CD1c-positive myeloid dendritic cell (primary cell): ENCODE results near the gene NUDT14.

Experiments
- DNase-seq: peaks from one replicate; pipeline ENCODE4 v3.0.0-alpha.2; 2016; ENCODE audit errors: extremely low spot score

The NUDT14 gene

DNA sequence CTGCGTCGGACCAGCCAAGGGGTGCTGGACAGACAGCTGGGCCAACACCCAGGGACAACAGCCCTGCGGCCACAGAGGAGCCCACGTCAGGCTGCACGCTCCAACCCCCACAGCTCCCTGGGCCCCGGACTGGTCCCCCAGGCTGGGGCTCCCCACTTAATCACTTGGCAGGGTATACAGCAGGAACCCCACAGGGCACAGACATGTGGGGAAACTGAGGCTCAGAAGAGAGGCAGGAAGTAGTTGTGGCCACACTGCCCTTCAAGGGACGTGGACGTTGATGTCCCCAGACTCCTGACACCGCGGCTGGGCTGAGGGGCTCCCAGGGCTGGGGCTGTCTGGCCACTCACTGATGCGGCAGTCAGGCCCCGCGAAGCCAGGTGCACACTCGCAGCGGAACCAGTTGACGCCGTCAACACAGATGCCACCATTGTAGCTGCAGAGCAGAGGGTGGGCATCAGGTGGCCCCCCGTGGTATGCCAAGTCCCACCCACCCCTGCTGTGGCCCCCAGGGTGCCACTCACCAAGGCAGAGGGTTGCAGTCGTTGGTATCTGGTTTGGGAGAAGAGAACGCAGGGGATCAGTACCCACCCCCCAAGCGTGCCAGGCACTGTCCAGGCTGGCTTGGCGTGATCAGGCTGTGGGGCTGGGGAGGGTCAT is 34.0 kb downstream of the NUDT14 start:
- no peak for DNase-seq

DNA sequence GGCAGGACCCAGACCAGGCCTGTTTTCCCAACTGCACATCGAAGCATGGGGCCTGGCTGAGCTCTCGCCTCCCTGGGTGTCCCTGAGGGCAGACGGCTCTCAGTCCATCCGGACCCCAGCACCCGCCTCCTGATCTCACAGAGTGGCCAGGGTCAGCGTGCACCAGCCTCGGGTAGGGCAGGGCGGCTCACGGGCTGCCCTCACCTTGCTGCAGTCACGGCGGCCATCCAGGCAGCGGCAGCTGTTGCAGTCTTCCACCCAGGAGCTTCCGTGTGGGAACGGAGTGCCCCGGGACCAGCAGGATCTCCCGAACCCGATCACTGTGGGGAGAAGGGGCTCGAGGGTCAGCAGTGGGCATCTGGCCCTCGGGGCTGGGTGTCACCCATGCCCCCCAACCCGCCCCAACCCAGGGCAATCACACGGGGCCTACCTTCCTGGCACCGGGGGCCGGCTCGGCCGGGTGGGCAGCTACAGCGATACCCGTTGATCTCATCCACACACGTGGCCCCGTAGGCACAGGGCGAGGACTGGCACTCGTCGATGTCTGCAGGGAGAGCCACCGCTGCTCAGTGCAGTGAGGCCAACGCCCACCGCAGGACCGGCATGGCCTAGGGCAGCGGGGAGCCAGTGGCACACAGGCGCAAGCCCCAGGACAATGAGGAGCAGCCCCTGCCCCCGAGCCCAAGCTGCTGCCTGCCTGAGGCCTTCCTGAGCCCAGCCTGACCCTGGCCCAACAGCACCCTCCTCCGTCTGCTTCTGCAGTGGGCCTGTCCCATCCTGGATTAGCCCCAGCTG is 34.7 kb downstream of the NUDT14 start:
- DNase-seq, result no peak

DNA sequence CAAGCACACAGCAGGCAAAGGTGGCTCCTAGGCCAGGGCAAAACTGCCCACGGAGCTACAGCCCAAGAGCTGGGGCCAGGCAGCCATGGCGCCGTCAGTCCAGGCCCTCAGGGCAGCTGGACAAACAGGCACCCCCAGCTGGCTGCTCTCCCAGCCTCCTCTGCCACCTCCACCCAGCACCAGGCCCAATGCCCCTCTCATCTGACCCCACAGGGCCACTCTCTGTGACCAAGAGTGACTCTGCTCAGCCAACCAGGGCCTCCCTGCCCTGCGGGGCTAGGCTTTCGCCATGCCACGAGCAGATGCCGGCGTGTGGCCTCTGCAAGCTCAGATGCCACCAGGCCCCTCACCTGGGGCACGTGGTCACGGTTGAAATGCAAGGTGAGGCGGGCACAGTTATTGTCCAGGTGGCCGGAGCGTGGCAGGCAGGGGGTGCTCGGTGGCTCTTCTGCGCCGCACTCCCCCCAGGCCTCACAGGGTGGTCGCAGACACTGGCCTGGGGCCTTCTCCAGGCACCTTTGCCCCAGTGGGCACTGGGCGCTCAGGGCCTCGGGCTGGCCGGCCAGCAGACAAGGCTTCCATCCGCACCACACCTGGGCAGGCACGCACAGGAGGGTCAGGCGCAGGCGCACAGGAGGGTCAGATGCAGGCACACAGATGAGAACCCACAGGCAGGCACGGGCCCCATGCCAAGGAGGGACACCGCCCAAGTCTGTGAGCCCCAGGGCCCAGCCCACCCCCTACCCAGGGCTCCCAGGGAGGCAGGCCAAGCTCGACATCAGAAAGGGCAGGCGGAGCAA is 35.5 kb downstream of the NUDT14 start:
- no peak for DNase-seq

DNA sequence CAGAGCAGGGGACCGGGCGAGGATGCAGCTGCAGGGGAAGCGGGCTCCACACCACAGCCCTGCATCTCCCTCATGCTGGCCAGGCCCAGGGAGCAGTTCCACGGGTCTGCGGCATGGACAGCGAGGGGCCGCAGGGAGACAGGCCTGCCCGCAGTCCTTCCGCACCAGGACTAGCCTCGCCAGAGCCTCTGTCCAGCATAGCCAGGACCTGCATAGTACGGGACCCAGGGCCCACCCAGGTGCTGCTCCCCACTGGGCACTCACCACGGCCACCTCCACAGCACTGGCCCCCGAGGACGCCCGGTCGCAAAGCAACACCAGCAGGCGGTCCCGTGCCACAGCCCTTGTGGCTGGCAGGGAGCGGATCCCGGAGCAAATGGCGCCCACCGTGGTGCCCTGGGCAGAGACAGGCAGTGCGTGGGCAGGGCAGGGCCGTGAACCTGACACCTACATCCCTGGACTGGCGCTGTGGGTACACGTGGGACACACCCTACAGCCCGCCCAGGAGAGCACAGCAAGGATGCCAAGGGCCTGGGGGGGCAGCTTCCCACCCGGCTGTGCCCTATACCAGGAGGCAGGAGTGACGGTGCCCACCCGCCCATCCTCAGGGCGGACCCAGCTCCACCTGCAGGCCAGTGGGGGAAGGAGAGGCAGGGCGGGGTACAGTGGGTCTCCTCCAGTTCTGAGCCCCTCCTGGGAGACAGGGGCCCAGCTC is 36.3 kb downstream of the NUDT14 start:
- no peak for DNase-seq

DNA sequence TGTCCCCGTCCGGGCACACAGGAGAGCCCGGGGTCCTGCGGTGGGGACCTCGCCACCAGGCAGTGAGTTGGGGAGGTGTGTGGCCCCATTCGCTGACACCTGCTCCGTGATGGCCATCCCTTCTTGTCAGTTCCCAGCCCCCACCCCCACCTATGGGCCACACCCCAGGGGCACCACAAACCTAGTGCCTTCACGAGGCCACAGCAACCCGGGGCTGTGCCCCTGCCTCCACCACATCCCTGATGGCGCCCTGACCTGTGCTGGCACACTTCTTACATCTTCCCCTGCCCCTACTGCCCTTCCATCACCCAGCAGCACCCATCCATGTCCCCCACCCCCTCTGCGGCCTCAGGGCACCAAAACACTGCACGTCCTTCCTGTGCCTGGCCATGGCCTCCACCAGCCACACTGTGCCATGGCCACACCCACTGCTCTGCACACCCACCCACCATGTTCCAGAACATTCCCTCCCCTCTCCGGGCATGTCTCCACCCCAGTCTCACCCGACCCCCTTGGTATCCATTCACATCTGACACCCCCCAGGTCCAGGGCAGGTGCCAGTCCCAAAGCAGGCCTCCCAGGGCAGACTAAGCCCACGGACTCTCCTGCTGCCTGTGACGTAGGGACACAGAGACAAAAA is 37.0 kb downstream of the NUDT14 start:
- DNase-seq, result no peak

DNA sequence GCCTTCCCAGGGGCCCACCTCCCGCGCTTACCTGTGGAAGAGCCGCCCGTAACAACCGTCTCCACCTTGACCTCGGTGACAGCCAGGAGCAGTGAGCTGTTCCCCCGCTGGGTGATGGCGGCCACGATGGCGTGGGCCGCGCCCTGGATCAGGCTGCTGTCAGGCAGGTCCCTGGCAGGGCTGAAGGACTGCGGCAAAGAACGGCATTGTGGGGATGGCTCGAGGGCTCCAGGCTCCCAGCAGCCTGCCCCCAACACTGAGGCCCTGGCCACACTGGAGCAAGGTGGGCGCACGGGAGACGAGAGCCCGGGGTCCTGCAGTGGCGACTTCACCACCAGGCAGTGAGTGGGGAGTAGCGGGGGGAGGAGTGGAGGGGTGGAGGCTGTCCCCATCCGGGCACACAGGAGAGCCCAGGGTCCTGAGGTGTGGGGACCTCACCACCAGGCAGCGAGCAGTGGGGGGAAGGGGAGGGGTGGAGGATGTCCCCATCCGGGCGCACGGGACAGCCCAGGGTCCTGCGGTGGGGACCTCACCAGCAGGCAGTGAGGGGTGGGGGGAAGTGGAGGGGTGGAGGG is 37.6 kb downstream of the NUDT14 start:
- DNase-seq, result no peak

DNA sequence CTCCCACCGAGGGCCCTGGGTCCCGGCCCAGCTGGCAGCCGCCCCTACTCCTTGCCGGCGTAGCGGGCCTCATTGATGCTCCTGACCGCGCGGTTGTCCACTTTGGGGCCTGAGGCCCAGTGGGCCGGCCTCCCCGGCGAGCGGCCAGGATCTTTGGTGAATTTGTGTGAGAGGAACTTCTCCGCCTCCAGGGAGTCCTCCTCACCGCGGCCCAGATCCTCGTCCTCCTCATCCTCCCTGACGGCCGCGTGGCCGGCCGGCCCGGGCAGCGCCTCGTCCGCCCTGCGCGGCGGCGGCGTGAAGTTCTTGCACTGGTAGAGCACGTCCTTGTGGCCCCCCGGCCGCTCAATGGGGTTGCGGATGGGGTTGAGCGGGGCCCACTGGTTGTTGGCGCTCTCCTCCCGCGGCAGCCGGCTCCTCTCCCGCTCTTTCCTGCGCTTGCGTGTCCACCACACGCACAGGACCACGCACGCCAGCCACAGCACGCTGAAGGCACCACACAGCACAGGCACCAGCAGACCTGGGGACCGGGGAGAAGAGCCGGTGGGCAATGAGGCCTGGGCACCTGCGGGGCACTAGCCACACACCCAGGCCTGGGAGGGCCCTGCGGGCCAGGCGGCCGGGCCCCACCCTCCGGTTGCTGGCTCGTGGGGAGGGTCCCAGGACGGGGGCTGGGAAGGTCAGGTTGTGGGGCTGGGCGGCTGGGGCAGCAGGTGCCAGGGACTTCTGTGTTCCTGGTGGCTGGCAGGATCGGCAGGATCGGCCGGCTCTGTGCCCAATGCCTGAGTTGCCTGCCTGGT is 38.3 kb downstream of the NUDT14 start:
- no peak for DNase-seq

DNA sequence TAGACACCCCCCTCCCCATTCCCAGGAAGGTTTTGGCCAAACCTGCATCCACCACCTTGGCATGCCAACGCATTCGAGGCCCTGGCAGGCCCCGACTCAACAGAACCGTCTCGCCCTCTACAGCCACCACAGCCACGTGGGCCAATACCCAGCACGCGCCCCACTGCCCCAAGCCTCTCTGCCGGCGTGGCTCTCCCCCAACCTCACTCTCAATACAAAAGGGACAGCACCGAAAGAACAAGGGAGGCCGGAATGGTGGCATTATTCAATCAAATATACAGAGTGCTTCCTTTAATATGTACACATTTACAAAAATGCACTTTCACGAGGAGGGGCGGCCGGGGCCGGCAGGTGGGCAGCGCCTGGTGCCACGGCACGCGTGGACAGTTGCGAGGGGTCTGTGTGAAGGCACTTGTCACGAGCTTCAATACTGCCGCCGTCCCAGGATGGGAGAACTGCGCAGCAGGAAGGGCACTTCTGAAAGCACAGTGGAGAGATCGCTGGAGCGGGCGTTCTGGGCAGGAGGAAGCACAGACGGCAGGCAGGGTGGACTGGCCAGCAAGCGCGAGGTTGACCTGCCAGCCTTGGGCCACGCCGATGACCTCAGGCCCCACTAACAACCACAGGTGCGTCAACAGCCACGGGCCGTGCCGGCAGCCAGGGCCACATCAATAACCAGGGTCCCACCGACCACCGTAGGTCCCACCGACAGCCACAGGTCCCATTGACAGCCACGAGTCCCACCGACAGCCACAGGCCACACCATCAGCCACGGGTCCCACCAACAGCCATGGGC is 39.4 kb downstream of the NUDT14 start:
- no peak for DNase-seq

DNA sequence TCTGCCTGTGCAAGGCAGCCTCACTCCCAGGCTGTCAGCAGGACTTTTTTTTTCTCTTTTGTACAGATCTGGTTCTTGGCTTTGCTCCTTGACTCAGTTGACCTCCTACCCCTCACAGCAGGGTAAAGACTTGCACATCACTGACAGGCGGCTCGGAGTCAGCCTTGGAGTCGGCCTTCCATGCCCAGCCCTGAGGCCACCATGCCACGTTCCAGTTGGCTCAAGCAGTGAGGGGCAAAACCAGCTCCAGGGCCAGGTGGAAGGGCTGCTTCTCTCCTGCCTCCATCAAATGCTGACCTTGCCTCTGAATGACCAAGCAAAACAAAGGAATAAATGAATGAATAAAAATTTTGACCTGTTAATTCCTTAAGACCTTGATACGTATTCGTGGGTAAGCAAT is 40.1 kb downstream of the NUDT14 start:
- no peak for DNase-seq

DNA sequence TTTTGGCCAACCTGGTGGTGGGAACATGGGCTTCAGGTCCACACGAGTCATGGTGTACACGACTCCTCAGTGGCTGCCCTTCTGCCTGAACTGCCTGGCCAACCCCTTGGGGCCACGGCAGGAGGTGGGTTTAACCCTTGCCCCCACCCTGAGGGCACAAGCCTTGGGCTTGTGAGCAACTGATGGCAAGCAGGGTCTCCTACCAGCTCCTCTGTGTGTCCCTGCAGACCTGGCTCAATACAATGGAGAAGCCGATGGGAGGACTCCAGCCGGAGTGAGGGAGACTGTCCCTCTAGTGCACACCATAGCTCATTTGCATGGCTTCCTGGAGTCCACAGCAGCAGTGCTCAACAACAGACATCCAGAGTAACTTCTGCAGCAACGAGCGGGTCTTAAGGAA is 40.5 kb downstream of the NUDT14 start:
- no peak for DNase-seq

DNA sequence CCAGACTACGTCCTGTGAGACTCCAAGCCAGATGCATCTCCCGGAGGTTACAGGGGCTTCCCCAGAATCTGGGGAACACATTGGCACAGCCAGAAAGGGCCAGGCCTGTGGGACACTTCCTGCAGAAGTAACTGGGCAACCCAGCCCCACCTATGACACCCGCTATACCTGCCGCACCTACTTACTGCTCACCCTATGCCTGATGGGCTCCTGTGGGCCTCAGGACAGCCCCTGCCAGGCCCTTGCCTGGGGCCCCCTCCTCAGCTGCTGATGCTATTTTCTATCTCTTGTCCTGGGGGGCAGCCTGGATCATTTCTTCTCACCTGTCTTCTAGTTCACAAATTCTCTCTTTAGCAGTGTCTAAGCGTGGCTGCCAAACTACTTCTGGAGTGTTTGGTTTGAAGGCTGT is 41.3 kb downstream of the NUDT14 start:
- DNase-seq, result no peak

DNA sequence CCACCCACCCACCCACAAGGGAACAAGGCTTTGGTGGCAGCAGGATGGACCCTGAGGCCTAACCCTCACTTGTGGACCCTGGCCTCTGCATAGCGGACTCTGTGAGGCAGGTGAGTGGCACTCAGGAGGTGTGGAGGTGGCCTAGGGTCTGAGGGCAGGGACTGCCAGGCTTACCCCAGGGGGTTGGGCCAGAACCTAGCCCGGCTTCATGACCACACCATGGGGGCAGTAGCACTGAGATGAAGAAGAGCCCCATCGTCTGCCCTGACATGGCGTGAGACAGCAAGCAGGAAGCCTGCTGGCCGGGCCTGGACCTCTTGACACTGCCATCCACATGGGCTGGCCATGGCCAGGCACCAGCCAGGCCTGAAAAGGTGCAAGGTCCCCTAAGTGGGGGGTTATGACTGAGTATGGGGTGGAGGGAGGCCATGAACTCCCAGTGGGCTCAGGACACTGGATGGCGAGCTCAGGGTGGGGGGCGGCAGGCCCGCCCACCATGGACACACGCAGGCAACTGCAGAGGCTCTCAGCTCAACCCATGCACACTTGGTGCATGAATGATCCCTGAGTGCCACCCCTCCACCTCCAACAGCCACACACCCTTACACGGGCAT is 41.8 kb downstream of the NUDT14 start:
- DNase-seq, result no peak

DNA sequence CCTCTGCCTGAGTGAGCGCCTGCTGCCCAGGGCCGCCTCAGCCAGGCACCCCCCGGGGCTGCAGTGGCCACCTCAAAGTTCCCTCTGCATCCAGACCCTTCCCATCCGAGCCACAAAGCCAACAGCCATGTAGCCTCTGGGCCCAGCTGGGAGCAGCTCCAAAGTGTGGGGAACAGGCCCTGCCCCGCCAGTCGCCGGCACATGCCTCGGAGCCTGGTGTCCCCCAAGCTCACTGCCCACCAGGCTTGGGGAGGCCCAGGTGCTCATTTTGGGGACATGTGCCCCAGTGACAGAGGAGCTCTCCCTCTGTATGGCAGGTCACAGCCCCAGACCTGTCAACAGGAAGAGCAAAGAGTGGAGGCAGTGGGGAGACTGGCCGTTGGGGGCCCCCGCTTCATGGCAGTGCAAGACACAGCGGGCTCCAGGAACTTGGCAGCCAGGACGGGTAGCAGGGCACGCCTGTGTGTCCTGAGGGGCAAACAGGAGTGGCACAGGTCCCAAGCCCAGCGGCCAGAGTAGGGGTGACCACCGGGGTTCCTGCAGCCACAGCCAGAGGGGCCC is 42.5 kb downstream of the NUDT14 start:
- DNase-seq, result no peak

DNA sequence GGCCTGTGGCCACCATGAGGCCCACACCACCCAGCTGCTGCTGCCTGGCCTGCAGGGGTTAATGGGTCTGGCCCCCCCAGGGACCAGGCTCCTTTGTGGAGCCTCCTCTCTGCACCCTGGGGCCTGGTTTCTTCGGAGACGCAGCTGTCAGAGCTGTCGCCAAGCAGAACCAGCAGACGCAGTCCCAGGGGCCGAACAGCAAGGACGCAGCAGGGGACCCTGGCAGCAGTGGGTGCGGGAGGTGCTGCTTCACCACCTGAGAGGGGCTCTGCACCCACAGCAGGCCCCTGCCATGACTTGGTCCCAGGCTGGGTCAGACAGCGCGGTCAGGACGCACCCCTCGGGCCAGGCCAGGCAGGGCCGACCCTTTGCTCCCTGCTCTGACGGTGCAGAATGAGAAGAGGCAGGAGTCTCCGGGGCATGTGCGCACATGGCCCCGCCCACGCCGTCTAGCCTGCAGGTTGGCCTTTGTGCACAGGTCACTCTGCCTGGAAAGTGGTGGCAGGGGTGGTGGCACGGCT is 43.0 kb downstream of the NUDT14 start:
- no peak for DNase-seq

DNA sequence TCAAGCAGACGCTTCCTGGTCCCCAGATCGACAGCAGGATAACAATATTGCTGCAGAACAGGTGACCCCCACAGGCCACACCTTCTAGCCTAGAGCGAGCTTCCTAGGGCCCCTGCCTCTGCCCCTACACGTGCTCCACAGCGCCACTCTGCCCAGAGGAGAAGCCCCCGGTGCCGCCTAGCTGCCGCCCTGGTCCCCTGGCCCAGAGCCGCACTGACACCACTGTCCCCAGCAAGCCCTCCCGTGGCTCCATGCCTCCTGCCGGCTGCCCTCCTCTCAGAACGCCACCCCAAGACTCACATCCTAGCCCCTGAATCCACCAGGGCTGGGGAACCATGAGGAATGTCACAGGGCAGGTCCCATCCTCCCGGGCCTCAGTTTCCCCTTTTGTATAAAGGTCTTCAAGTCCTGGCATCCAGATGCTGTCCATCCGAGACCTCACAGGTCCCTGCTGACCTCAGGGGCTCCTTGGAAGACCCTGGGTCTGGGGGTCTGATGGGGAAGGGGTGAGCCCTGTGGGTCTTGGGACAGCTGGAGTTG is 43.6 kb downstream of the NUDT14 start:
- no peak for DNase-seq

DNA sequence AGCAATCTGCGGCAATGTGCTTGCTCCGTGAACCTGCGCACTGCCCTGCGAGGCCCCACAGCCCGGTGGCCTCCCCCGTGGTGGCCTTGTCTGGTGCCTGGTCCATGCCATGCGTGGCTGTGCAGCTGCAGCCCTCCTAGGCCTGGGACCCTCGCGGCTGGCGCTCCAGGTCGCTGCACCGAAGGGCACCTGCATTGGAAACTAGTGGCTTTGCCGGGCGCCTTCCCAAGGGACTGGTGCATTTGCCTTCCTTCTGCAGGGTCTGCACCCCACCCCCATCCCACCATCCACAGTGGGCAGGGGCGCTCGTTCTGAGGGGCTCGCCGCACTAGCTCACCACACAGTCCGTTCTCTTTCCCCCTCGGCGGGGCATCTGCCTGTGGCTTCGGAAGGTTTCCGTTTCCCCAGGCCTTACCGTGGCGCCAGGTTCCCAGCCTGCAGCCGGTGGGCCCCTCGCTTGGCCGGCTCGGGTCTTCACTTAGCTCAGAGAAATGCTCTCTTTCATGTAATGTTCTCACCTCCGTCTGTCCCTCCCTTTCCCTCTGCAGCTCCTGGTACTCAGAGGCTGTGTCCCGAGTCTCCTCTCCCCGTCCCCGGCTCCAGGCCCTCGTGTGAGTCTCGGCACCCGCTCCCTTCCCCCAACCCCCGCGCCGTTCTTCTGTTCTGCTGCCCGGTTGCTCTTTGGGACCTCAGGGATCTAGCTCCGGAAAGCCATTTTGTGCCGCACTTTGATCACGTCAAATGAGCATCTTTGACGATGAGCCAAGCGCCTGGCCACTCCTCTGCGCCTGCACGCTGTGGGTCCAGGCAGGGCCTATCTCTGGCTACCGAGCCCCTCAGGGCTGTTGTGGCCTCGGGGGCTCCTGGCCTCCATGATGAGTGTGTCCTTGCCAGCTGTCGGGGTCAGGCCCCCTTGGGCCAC is 44.5 kb downstream of the NUDT14 start:
- no peak for DNase-seq
